H54 (cell line): ENCODE results near the gene LRRK1.

Source experiments
- DNase-seq: peaks from one replicate; pipeline ENCODE4 v3.0.0; 2011; ENCODE audit warnings: low spot score, mixed read lengths; ENCODE audit not compliant: insufficient read length
- FAIRE-seq: peaks from 3 replicates; lab custom pipeline; 2011; peaks lifted over from hg19 to GRCh38; lab: Jason Lieb, UNC
- POLR2A ChIP-seq: IDR thresholded peaks from 2 replicates; pipeline ENCODE4 v1.6.1; 2011; ENCODE audit warnings: low read depth, mild to moderate bottlenecking, low read length

The LRRK1 gene

GRCh38 chr15:101038327-101039003 is 119.3 kb downstream of the LRRK1 start:
- FAIRE-seq: no peak
- DNase-seq: no peak
- no peak for TF ChIP-seq POLR2A

- no peak for FAIRE-seq
- no peak for TF ChIP-seq POLR2A
- DNase-seq: no peak
Measured at GRCh38 chr15:101039461-101039860, 120.3 kb downstream of the LRRK1 start.

- FAIRE-seq: no peak
- DNase-seq: no peak
Measured at GRCh38 chr15:101042320-101042719, 123.2 kb downstream of the LRRK1 start.

GRCh38 chr15:101043011-101043410 is 123.9 kb downstream of the LRRK1 start:
- no peak for TF ChIP-seq POLR2A
- FAIRE-seq: no peak
- no peak for DNase-seq

More at GRCh38 chr15:101042320-101042719, 123.2 kb downstream of the LRRK1 start:
- TF ChIP-seq POLR2A: no peak

GRCh38 chr15:101043911-101044624 is 124.9 kb downstream of the LRRK1 start:
- no peak for TF ChIP-seq POLR2A
- DNase-seq: no peak
- FAIRE-seq: no peak

- no peak for TF ChIP-seq POLR2A
Measured at GRCh38 chr15:101044625-101045235, 125.6 kb downstream of the LRRK1 start.

GRCh38 chr15:101045236-101045646 is 126.1 kb downstream of the LRRK1 start:
- no peak for FAIRE-seq
- DNase-seq: no peak
- TF ChIP-seq POLR2A: no peak

More at GRCh38 chr15:101044625-101045235, 125.6 kb downstream of the LRRK1 start:
- DNase-seq (no peak), FAIRE-seq (no peak)

- FAIRE-seq (no peak), DNase-seq (no peak)
- TF ChIP-seq POLR2A: no peak
Measured at GRCh38 chr15:101045835-101046691, 126.9 kb downstream of the LRRK1 start.

- no peak for DNase-seq
- TF ChIP-seq POLR2A: no peak
- no peak for FAIRE-seq
Measured at GRCh38 chr15:101046826-101047225, 127.7 kb downstream of the LRRK1 start.

GRCh38 chr15:101047301-101047781 is 128.2 kb downstream of the LRRK1 start:
- TF ChIP-seq POLR2A: no peak
- DNase-seq (no peak), FAIRE-seq (no peak)

GRCh38 chr15:101048176-101048575 is 129.0 kb downstream of the LRRK1 start:
- FAIRE-seq (no peak), DNase-seq (no peak)
- no peak for TF ChIP-seq POLR2A

GRCh38 chr15:101048581-101049030 is 129.4 kb downstream of the LRRK1 start:
- TF ChIP-seq POLR2A: no peak
- FAIRE-seq: no peak
- DNase-seq: no peak

GRCh38 chr15:101049282-101049681 is 130.1 kb downstream of the LRRK1 start:
- DNase-seq (no peak), FAIRE-seq (no peak)
- TF ChIP-seq POLR2A: no peak
